CD4-positive, alpha-beta T cell (primary cell): ENCODE measurements around the gene PTPRE. TPM values are rescaled to one million over a fixed set of nuclear protein-coding genes. Genes with fewer than 3 reads are reported as not detected.

Experiments
- ATAC-seq: fragments of 200-7000 bp; cut with Tn5 transposase; one replicate; pipeline ENCODE4 v1.10.0; 2022; ENCODE audit warnings: mild to moderate bottlenecking; ENCODE audit not compliant: poor library complexity
- CTCF ChIA-PET: fragments of 350-600 bp; sonication (Branson Sonifier 250); formaldehyde crosslinking; loops from one replicate; lab custom pipeline; 2021; ENCODE audit warnings: antibody characterized with exemption, inconsistent platforms; lab: Charles Lee
- POLR2A ChIA-PET: fragments of 350-600 bp; sonication (Branson Sonifier 250); formaldehyde crosslinking; loops from one replicate; lab custom pipeline; 2021; ENCODE audit warnings: antibody characterized with exemption, inconsistent platforms; lab: Charles Lee
- DNase-seq, 14 experiments: peaks; one replicate each; pipeline ENCODE4 v3.0.0-alpha.2; 2013 to 2020; ENCODE audit warnings: mixed read lengths in 2 of 14
- H3K27ac ChIP-seq, 2 donors: one replicate each; pipeline versions ENCODE4 v1.5.1 to v1.7.0; 2013; ENCODE audit warnings: low read length in 2 of 2, low read depth in 1 of 2, mild to moderate bottlenecking in 1 of 2
- H3K27me3 ChIP-seq, 2 experiments: 1 replicate in 1 of 2; 2 replicates in 1 of 2; pipeline versions ENCODE4 v1.6.1 to v1.7.0; 2013; ENCODE audit warnings: low read length in 2 of 2, control low read depth in 1 of 2, mild to moderate bottlenecking in 1 of 2, moderate library complexity in 1 of 2; ENCODE audit not compliant: insufficient read depth in 2 of 2, control insufficient read depth in 1 of 2
- H3K36me3 ChIP-seq: one replicate; pipeline ENCODE4 v1.6.1; 2013; ENCODE audit warnings: low read length, control low read depth; ENCODE audit not compliant: insufficient read depth
- H3K4me1 ChIP-seq: one replicate; pipeline ENCODE4 v1.6.1; 2013; ENCODE audit warnings: low read length, control low read depth; ENCODE audit not compliant: insufficient read depth
- H3K4me3 ChIP-seq: one replicate; pipeline ENCODE4 v1.5.1; 2013; ENCODE audit warnings: mild to moderate bottlenecking, low read length, moderate library complexity
- H3K9me3 ChIP-seq, 2 experiments: 1 replicate in 1 of 2; 2 replicates in 1 of 2; pipeline versions ENCODE4 v1.6.1 to v1.7.0; 2013; ENCODE audit warnings: low read length in 2 of 2, mild to moderate bottlenecking in 2 of 2, control low read depth in 1 of 2, moderate library complexity in 1 of 2; ENCODE audit not compliant: control insufficient read depth in 1 of 2, insufficient read depth in 1 of 2
- H3K27ac Mint-ChIP-seq: one replicate; pipeline ENCODE4 v1.8.0; 2020; ENCODE audit warnings: mixed read lengths
- H3K27me3 Mint-ChIP-seq: one replicate; pipeline ENCODE4 v1.8.0; 2021; ENCODE audit warnings: mixed read lengths
- H3K36me3 Mint-ChIP-seq: one replicate; pipeline ENCODE4 v1.8.0; 2021; ENCODE audit warnings: low read depth, mixed read lengths
- H3K4me1 Mint-ChIP-seq: one replicate; pipeline ENCODE4 v1.8.0; 2021; ENCODE audit warnings: low read depth, mixed read lengths
- H3K4me3 Mint-ChIP-seq: one replicate; pipeline ENCODE4 v1.8.0; 2020; ENCODE audit warnings: mild to moderate bottlenecking, mixed read lengths
- H3K9me3 Mint-ChIP-seq: one replicate; pipeline ENCODE4 v1.8.0; 2020; ENCODE audit warnings: mixed read lengths
- CTCF ChIP-seq: fragments of 200-600 bp; IDR thresholded peaks from one replicate; pipeline ENCODE4 v1.8.0; 2022; ENCODE audit warnings: antibody characterized with exemption, mild to moderate bottlenecking
- intact Hi-C, 2 experiments: fragments of 100-400 bp; cut with DNase I in 1 of 2; cut with micrococcal nuclease in 1 of 2; formaldehyde crosslinking; loops; one replicate each; pipeline versions ENCODE4 v1.15.1 to v1.9.0; 2023 to 2025; cut with DNase I, micrococcal nuclease
- total RNA-seq, 174 experiments: library from RNA in 2 of 174; stranded (reverse) in 2 of 174; gene quantifications; one replicate each; pipeline ENCODE4 v1.2.3 and lab custom pipeline; 2021 to 2026

Gene PTPRE
- total RNA-seq, 2 experiments from 2014 or later: 47.6 to 55.1 TPM

GRCh38 chr10:127922206-127922605 is 15.3 kb downstream of the PTPRE start:
- no peaks in the 10 kb centered on the region for H3K4me1 Mint-ChIP-seq
- DNase-seq (no peak), ATAC-seq (no peak)
- H3K9me3 Mint-ChIP-seq: no peaks in the 10 kb centered on the region
- no peaks in the 10 kb centered on the region for H3K36me3 Mint-ChIP-seq
- ChIA-PET CTCF (no interaction called here), POLR2A (no interaction called here)
- Histone ChIP-seq H3K9me3 (no peaks in the 10 kb centered on the region), H3K36me3 (no peaks in the 10 kb centered on the region), H3K27ac (no peak overlapping the region), H3K27me3 (no peaks in the 10 kb centered on the region), H3K4me1 (peaks cover 9% of the 10 kb centered on the region), H3K4me3 (no peak overlapping the region)
- TF ChIP-seq CTCF: no peak
- H3K27me3 Mint-ChIP-seq: no peaks in the 10 kb centered on the region
- intact Hi-C loops: no loop called here
- no peak overlapping the region for H3K27ac Mint-ChIP-seq
- no peak overlapping the region for H3K4me3 Mint-ChIP-seq

GRCh38 chr10:127922675-127923366 is 15.9 kb downstream of the PTPRE start:
- Mint-ChIP-seq H3K27ac (no peak overlapping the region), H3K36me3 (no peaks in the 10 kb centered on the region), H3K27me3 (no peaks in the 10 kb centered on the region), H3K4me1 (no peaks in the 10 kb centered on the region), H3K4me3 (no peak overlapping the region), H3K9me3 (no peaks in the 10 kb centered on the region)
- Histone ChIP-seq H3K27me3 (no peaks in the 10 kb centered on the region), H3K4me1 (peaks cover 9% of the 10 kb centered on the region), H3K4me3 (no peak overlapping the region), H3K36me3 (no peaks in the 10 kb centered on the region), H3K9me3 (no peaks in the 10 kb centered on the region), H3K27ac (no peak overlapping the region)
- no peak for DNase-seq
- POLR2A ChIA-PET: no interaction called here
- ATAC-seq: no peak
- intact Hi-C loops: no loop called here
- CTCF ChIA-PET: no interaction called here
- TF ChIP-seq CTCF: no peak

- intact Hi-C loops: no loop called here
- Histone ChIP-seq H3K27me3 (no peaks in the 10 kb centered on the region), H3K9me3 (no peaks in the 10 kb centered on the region), H3K4me1 (peaks cover 9% of the 10 kb centered on the region), H3K27ac (no peak overlapping the region), H3K36me3 (no peaks in the 10 kb centered on the region), H3K4me3 (no peak overlapping the region)
- Mint-ChIP-seq H3K27me3 (no peaks in the 10 kb centered on the region), H3K4me1 (no peaks in the 10 kb centered on the region), H3K4me3 (no peak overlapping the region), H3K36me3 (no peaks in the 10 kb centered on the region), H3K9me3 (no peaks in the 10 kb centered on the region), H3K27ac (no peak overlapping the region)
- no peak for ATAC-seq
- TF ChIP-seq CTCF: no peak
- DNase-seq: no peak
- POLR2A ChIA-PET: no interaction called here
- CTCF ChIA-PET: no interaction called here
Observed at GRCh38 chr10:127923646-127924045, 16.7 kb downstream of the PTPRE start.
